ENCODE results near the gene UBQLN3. TPM values are rescaled to one million over a fixed set of nuclear protein-coding genes. Genes with fewer than 3 reads are reported as not detected.

UBQLN3 gene
- total RNA-seq, 1 donor from 2014 or later: not detected

DNA sequence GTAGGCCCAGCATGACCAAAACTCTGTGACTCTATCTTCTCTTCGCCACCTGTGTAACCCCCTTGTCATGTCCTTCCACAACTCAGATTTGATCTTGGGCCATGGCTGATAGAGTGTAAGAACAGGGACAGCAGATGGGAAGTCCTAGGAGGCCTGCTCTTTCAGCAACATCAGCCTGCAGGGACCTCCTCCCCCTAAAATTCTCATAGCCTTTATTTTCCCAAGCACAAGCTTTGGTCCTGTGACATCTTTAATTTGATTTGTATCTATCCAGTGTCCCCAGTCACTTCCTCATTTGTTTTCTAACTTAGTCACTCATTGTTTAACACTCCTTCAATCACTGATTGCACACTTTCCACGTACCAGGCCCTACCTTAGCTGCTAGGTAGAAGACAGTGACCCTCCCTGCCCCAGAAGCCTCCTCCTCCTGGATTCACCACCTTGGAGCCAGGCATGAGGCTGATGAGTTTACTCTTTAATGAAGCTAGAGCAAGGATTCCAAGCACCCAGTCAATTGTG is 5.3 kb downstream of the UBQLN3 start:
- FAIRE-seq: no peak
- no peak overlapping the region for H3K27ac Mint-ChIP-seq (ENCODE audit: unreplicated experiment)
- H3K4me3 ChIP-seq (ENCODE audit: insufficient read depth, low read depth, low read length): no peak overlapping the region

DNA sequence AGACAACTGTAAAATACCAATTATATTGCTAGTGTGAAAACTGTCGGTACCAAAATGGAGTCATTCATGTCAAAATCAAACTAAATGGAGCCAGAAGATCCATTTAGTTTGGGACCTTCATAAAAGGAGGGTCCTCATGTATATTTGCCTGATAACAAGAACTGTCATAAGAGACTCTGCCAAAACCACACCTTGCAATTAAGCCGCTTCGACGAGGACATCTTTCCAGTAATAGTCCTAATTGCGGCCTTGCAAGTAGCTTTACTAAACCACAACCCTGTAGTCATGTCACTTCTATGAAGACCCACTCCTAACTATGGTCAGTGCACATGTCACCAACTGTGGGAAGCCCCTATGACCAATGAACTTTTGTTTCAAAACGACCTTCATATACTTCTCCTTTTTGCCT is 9.4 kb downstream of the UBQLN3 start:
- no peaks in the 10 kb centered on the region for H3K9me3 ChIP-seq (ENCODE audit: insufficient read depth, low read depth, low read length)
- H4K20me1 ChIP-seq (ENCODE audit: insufficient read depth, low read length): no peaks in the 10 kb centered on the region
- Mint-ChIP-seq H3K9me3 (ENCODE audit: unreplicated experiment) (no peaks in the 10 kb centered on the region), H3K4me1 (ENCODE audit: low read depth, unreplicated experiment) (no peaks in the 10 kb centered on the region), H3K36me3 (ENCODE audit: low read depth, unreplicated experiment) (no peaks in the 10 kb centered on the region), H3K27me3 (ENCODE audit: low read depth, unreplicated experiment) (no peaks in the 10 kb centered on the region), H3K4me3 (ENCODE audit: unreplicated experiment) (no peak overlapping the region), H3K27ac (ENCODE audit: unreplicated experiment) (no peak overlapping the region)
- no peak for TF ChIP-seq EZH2 (IDR thresholded peaks at IDR 0.05; ENCODE audit: insufficient read depth, low read length)
- TF ChIP-seq, protein P1, sequence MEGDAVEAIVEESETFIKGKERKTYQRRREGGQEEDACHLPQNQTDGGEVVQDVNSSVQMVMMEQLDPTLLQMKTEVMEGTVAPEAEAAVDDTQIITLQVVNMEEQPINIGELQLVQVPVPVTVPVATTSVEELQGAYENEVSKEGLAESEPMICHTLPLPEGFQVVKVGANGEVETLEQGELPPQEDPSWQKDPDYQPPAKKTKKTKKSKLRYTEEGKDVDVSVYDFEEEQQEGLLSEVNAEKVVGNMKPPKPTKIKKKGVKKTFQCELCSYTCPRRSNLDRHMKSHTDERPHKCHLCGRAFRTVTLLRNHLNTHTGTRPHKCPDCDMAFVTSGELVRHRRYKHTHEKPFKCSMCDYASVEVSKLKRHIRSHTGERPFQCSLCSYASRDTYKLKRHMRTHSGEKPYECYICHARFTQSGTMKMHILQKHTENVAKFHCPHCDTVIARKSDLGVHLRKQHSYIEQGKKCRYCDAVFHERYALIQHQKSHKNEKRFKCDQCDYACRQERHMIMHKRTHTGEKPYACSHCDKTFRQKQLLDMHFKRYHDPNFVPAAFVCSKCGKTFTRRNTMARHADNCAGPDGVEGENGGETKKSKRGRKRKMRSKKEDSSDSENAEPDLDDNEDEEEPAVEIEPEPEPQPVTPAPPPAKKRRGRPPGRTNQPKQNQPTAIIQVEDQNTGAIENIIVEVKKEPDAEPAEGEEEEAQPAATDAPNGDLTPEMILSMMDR (IDR thresholded peaks at IDR 0.05; ENCODE audit: insufficient read depth, low read depth, low read length): no peak
- no peaks in the 10 kb centered on the region for H3K27me3 ChIP-seq (ENCODE audit: insufficient read depth, low read length)
- no peaks in the 10 kb centered on the region for H3K36me3 ChIP-seq (ENCODE audit: insufficient read depth, low read length)
- FAIRE-seq: no peak
- DNase-seq (ENCODE audit: low read depth): no peak
- H3K9ac ChIP-seq (ENCODE audit: low read length): no peak overlapping the region
- H3K4me2 ChIP-seq (ENCODE audit: low read length): no peak overlapping the region
- H3K27ac ChIP-seq (ENCODE audit: low read depth, low read length): no peak overlapping the region
- no peak overlapping the region for H3K4me3 ChIP-seq (ENCODE audit: insufficient read depth, low read depth, low read length)
- no peaks in the 10 kb centered on the region for H3K4me1 ChIP-seq (ENCODE audit: insufficient read depth, low read length)
- H3K79me2 ChIP-seq (ENCODE audit: insufficient read depth, low read length): no peaks in the 10 kb centered on the region
- H2AFZ ChIP-seq (ENCODE audit: low read depth, low read length): no peak overlapping the region

More for the DNA sequence above, 5.3 kb downstream of the UBQLN3 start:
- Histone ChIP-seq H3K9ac (ENCODE audit: low read length) (no peak overlapping the region), H3K36me3 (ENCODE audit: insufficient read depth, low read length) (no peaks in the 10 kb centered on the region), H3K27ac (ENCODE audit: low read depth, low read length) (no peak overlapping the region), H3K4me2 (ENCODE audit: low read length) (no peak overlapping the region), H3K79me2 (ENCODE audit: insufficient read depth, low read length) (no peaks in the 10 kb centered on the region), H3K27me3 (ENCODE audit: insufficient read depth, low read length) (no peaks in the 10 kb centered on the region), H3K9me3 (ENCODE audit: insufficient read depth, low read depth, low read length) (no peaks in the 10 kb centered on the region), H4K20me1 (ENCODE audit: insufficient read depth, low read length) (no peaks in the 10 kb centered on the region), H2AFZ (ENCODE audit: low read depth, low read length) (no peak overlapping the region), H3K4me1 (ENCODE audit: insufficient read depth, low read length) (no peaks in the 10 kb centered on the region)
- peaks cover 2% of the 10 kb centered on the region for H3K9me3 Mint-ChIP-seq (ENCODE audit: unreplicated experiment)
- H3K4me1 Mint-ChIP-seq (ENCODE audit: low read depth, unreplicated experiment): no peaks in the 10 kb centered on the region
- TF ChIP-seq EZH2 (IDR thresholded peaks at IDR 0.05; ENCODE audit: insufficient read depth, low read length): no peak
- TF ChIP-seq, protein P1 (IDR thresholded peaks at IDR 0.05; ENCODE audit: insufficient read depth, low read depth, low read length): no peak
- H3K4me3 Mint-ChIP-seq (ENCODE audit: unreplicated experiment): no peak overlapping the region
- no peak for DNase-seq (ENCODE audit: low read depth)
- no peaks in the 10 kb centered on the region for H3K36me3 Mint-ChIP-seq (ENCODE audit: low read depth, unreplicated experiment)
- H3K27me3 Mint-ChIP-seq (ENCODE audit: low read depth, unreplicated experiment): no peaks in the 10 kb centered on the region

DNA sequence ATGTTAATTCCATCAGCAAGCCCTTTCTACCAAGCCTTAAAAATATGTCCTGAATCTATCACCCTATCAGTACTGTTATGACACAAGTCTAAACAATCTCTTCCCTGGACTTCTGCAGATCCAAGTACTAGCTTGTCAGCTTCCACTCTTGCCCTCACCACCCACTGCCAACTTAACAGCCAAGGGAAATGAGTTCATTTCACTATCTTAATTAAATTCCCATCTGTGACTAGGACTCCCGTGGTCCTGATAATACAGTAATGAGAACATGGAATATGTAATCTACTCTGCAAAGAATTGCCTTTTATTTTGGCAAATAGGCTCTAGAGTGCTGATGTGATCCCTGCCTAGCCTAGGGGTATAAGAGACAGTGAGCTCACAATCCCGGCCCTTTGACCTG is 10.1 kb downstream of the UBQLN3 start:
- H3K9me3 Mint-ChIP-seq (ENCODE audit: unreplicated experiment): no peaks in the 10 kb centered on the region
- Histone ChIP-seq H3K9me3 (ENCODE audit: insufficient read depth, low read depth, low read length) (no peaks in the 10 kb centered on the region), H3K79me2 (ENCODE audit: insufficient read depth, low read length) (no peaks in the 10 kb centered on the region), H3K4me2 (ENCODE audit: low read length) (no peak overlapping the region), H3K36me3 (ENCODE audit: insufficient read depth, low read length) (no peaks in the 10 kb centered on the region), H3K4me3 (ENCODE audit: insufficient read depth, low read depth, low read length) (no peak overlapping the region), H4K20me1 (ENCODE audit: insufficient read depth, low read length) (no peaks in the 10 kb centered on the region), H3K27ac (ENCODE audit: low read depth, low read length) (no peak overlapping the region), H2AFZ (ENCODE audit: low read depth, low read length) (no peak overlapping the region), H3K27me3 (ENCODE audit: insufficient read depth, low read length) (no peaks in the 10 kb centered on the region), H3K9ac (ENCODE audit: low read length) (no peak overlapping the region), H3K4me1 (ENCODE audit: insufficient read depth, low read length) (no peaks in the 10 kb centered on the region)
- H3K27ac Mint-ChIP-seq (ENCODE audit: unreplicated experiment): no peak overlapping the region
- FAIRE-seq (no peak), DNase-seq (ENCODE audit: low read depth) (no peak)
- H3K4me1 Mint-ChIP-seq (ENCODE audit: low read depth, unreplicated experiment): no peaks in the 10 kb centered on the region
- no peaks in the 10 kb centered on the region for H3K27me3 Mint-ChIP-seq (ENCODE audit: low read depth, unreplicated experiment)
- TF ChIP-seq, protein P1 (IDR thresholded peaks at IDR 0.05; ENCODE audit: insufficient read depth, low read depth, low read length): no peak
- TF ChIP-seq EZH2 (IDR thresholded peaks at IDR 0.05; ENCODE audit: insufficient read depth, low read length): no peak
- no peak overlapping the region for H3K4me3 Mint-ChIP-seq (ENCODE audit: unreplicated experiment)
- no peaks in the 10 kb centered on the region for H3K36me3 Mint-ChIP-seq (ENCODE audit: low read depth, unreplicated experiment)
